ENCODE data around the gene MRGPRD. TPM values are rescaled to one million over a fixed set of nuclear protein-coding genes. Genes with fewer than 3 reads are reported as not detected.

MRGPRD gene
- total and polyA plus RNA-seq, 2 of the 13 experiments (the other 11 are each of a cell fraction or from before 2014, with no cell fraction given): not detected

DNA sequence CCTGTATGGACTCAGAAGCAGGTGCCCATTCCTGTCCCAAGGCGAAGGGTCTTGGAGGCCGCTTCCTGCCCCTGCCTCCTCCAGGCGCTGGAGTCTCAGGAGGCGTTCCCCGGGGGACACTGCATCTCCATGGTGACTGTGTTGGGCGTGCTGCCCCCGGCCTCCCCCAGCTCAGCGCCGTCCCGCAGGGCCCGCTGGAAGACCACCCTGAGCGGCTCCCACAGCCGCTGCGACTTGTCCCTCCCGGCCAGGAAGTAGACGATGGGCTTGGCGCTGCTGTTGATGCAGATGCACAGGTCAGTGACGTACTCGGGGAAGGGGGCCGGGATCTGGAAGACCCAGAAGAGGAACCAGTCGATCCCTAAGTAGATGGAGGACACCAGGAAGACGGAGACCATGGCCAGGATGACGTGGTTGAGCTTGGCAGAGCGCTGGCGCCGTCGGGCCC, 24.4 kb upstream of the MRGPRD start:
- no peak for DNase-seq (ENCODE audit: low spot score)
- no peak overlapping the region for H3K4me3 ChIP-seq (replicated peaks in 1 of 3; ENCODE audit: insufficient read depth in 1 of 3, low read depth in 2 of 3, low read length in 3 of 3)
- H3K79me2 ChIP-seq (ENCODE audit: insufficient read depth, low read length): no peaks in the 10 kb centered on the region
- ATAC-seq: no peak
- WGBS (ENCODE audit: low lambda C conversion rate): 81% methylated on average over 16 of the region's 27 CpGs
- no peaks in the 10 kb centered on the region for H3K9me3 ChIP-seq (ENCODE audit: low read length)
- BruUV-seq (replicated peaks): no TSS peak
- no peak overlapping the region for H2AFZ ChIP-seq (ENCODE audit: low read length)
- intact Hi-C loops (cut with micrococcal nuclease; ENCODE audit: unreplicated experiment) (no loop called here), in situ Hi-C loops (cut with HindIII; ENCODE audit: extremely low pct_ligation_motif_present, low pct_unique_long_range_greater_than_20kb) (no loop called here)
- no peaks in the 10 kb centered on the region for H3K36me3 ChIP-seq (replicated peaks in 1 of 2; ENCODE audit: control insufficient read depth in 1 of 2, insufficient read depth in 2 of 2, low read length in 2 of 2)
- H3K4me1 ChIP-seq (ENCODE audit: insufficient read depth, low read length): peaks cover 39% of the 10 kb centered on the region
- H3K27ac ChIP-seq (ENCODE audit: extremely low read length, insufficient read depth, low read length): no peak overlapping the region
- TF ChIP-seq ZC3H13 (CRISPR knock-in tag; IDR thresholded peaks at IDR 0.05) (no peak), FOXK2 (IDR thresholded peaks at IDR 0.05) (no peak), ZFP1 (CRISPR knock-in tag; IDR thresholded peaks at IDR 0.05) (no peak), ZNF709 (CRISPR knock-in tag; IDR thresholded peaks at IDR 0.05) (no peak), ZNF329 (CRISPR knock-in tag; IDR thresholded peaks at IDR 0.05; ENCODE audit: low read depth) (no peak), SOX5 (CRISPR knock-in tag; IDR thresholded peaks at IDR 0.05; ENCODE audit: borderline replicate concordance) (no peak), EZH2 (conservative IDR thresholded peaks at IDR 0.05; ENCODE audit: low read depth, low read length) (no peak), ZNF891 (CRISPR knock-in tag; IDR thresholded peaks at IDR 0.05) (no peak), ZNF557 (CRISPR knock-in tag; IDR thresholded peaks at IDR 0.05) (no peak), MZF1 (CRISPR knock-in tag; IDR thresholded peaks at IDR 0.05; ENCODE audit: borderline replicate concordance) (no peak), PRPF4 (IDR thresholded peaks at IDR 0.05; ENCODE audit: low read depth, low read length, poor library complexity, severe bottlenecking) (no peak)
- TF ChIP-seq, protein P1, sequence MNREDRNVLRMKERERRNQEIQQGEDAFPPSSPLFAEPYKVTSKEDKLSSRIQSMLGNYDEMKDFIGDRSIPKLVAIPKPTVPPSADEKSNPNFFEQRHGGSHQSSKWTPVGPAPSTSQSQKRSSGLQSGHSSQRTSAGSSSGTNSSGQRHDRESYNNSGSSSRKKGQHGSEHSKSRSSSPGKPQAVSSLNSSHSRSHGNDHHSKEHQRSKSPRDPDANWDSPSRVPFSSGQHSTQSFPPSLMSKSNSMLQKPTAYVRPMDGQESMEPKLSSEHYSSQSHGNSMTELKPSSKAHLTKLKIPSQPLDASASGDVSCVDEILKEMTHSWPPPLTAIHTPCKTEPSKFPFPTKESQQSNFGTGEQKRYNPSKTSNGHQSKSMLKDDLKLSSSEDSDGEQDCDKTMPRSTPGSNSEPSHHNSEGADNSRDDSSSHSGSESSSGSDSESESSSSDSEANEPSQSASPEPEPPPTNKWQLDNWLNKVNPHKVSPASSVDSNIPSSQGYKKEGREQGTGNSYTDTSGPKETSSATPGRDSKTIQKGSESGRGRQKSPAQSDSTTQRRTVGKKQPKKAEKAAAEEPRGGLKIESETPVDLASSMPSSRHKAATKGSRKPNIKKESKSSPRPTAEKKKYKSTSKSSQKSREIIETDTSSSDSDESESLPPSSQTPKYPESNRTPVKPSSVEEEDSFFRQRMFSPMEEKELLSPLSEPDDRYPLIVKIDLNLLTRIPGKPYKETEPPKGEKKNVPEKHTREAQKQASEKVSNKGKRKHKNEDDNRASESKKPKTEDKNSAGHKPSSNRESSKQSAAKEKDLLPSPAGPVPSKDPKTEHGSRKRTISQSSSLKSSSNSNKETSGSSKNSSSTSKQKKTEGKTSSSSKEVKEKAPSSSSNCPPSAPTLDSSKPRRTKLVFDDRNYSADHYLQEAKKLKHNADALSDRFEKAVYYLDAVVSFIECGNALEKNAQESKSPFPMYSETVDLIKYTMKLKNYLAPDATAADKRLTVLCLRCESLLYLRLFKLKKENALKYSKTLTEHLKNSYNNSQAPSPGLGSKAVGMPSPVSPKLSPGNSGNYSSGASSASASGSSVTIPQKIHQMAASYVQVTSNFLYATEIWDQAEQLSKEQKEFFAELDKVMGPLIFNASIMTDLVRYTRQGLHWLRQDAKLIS (CRISPR knock-in tag; IDR thresholded peaks at IDR 0.05): no peak
- peaks cover 9 to 52% of the 10 kb centered on the region in 2 experiments for H3K27me3 ChIP-seq (ENCODE audit: control insufficient read depth in 1 of 2, insufficient read depth in 2 of 2, low read length in 2 of 2)
- POLR2A ChIA-PET: no interaction called here
- FAIRE-seq: no peak
- H3K9ac ChIP-seq (ENCODE audit: insufficient read depth, low read depth, low read length): no peak overlapping the region
- H4K20me1 ChIP-seq (ENCODE audit: insufficient read depth, low read length): no peaks in the 10 kb centered on the region
- H3K4me2 ChIP-seq (ENCODE audit: low read depth, low read length): no peak overlapping the region
- CTCF ChIA-PET (ENCODE audit: low intra/inter-chr PET ratio, low total read pairs): no interaction called here

Measured in HepG2 (cell line).